GM12801 (cell line): ENCODE results near the gene CABP2.

Experiments
- TF ChIP-seq, protein P1 (sequence below): IDR thresholded peaks from one replicate; pipeline ENCODE4 v1.5.1; 2011; ENCODE audit warnings: control low read depth; ENCODE audit not compliant: insufficient read length; ENCODE audit errors: extremely low read depth

CABP2 gene

GRCh38 chr11:67489203-67489884 is 33.9 kb downstream of the CABP2 start:
- TF ChIP-seq, protein P1, sequence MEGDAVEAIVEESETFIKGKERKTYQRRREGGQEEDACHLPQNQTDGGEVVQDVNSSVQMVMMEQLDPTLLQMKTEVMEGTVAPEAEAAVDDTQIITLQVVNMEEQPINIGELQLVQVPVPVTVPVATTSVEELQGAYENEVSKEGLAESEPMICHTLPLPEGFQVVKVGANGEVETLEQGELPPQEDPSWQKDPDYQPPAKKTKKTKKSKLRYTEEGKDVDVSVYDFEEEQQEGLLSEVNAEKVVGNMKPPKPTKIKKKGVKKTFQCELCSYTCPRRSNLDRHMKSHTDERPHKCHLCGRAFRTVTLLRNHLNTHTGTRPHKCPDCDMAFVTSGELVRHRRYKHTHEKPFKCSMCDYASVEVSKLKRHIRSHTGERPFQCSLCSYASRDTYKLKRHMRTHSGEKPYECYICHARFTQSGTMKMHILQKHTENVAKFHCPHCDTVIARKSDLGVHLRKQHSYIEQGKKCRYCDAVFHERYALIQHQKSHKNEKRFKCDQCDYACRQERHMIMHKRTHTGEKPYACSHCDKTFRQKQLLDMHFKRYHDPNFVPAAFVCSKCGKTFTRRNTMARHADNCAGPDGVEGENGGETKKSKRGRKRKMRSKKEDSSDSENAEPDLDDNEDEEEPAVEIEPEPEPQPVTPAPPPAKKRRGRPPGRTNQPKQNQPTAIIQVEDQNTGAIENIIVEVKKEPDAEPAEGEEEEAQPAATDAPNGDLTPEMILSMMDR, result no peak

GRCh38 chr11:67486481-67487195 is 36.6 kb downstream of the CABP2 start:
- TF ChIP-seq, protein P1, result no peak

DNA sequence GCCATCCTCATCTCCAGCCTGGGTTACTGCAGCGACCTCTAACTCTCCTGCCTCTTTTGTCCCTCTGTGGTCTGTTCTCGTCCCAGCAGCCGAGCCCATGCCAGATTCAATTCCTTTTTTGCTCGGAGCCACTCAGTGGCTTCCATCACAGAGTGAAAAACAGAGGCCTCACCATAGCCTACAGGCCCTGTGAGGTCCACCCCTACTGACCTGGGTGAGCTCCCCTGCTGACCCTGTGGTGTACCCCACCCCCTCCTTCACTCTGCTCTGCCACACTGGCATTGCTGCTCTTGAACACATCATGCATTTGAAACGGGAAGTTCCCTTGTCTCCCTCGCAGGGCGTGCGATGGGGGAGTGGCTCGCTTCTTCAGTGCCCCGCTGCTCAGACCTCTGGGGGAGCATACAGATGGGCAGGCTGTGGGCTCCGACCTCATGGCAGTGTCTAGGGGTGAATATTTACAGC is 38.4 kb downstream of the CABP2 start:
- TF ChIP-seq, protein P1, result no peak

GRCh38 chr11:67483831-67484665 is 39.2 kb downstream of the CABP2 start:
- TF ChIP-seq, protein P1, result no peak

- TF ChIP-seq, protein P1, result no peak
Observed at GRCh38 chr11:67482827-67483798, 40.1 kb downstream of the CABP2 start, which contains the start of gene AIP. TSS of gene AIP (plus strand) at chr11:67483026. CDS start at chr11:67483159, 133 bp downstream.

DNA sequence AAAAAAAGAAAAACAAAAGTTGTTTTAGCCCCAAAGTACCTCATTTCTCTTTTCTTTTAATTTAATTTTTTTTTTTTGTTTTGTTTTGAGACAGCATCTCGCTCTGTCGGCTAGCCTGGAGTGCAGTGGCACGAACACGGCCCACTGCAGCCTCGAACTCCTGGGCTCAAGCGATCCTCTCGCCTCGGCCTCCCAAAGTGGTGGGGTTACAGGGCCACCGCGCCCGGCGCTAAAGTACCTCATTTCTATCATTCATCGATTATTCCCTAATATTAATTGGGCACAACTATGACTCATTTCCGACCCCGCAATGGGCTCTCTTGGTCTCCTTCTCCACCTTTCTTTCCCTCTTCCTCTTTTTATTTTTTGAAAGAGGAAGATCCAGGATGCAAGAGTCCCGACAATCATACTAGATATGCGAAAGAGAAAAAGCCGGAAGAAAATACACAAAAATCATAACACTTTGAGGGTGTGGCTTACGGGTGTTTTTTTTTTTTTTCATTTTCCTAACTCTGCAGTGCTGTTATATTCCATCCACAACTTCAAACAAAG is 40.9 kb downstream of the CABP2 start:
- TF ChIP-seq, protein P1, result no peak
